ENCODE data around the gene TBX20. TPM values are rescaled to one million over a fixed set of nuclear protein-coding genes. Genes with fewer than 3 reads are reported as not detected.

The TBX20 gene, protein sequence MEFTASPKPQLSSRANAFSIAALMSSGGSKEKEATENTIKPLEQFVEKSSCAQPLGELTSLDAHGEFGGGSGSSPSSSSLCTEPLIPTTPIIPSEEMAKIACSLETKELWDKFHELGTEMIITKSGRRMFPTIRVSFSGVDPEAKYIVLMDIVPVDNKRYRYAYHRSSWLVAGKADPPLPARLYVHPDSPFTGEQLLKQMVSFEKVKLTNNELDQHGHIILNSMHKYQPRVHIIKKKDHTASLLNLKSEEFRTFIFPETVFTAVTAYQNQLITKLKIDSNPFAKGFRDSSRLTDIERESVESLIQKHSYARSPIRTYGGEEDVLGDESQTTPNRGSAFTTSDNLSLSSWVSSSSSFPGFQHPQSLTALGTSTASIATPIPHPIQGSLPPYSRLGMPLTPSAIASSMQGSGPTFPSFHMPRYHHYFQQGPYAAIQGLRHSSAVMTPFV
- 8.8 TPM for polyA plus RNA-seq (2012; ENCODE audit: insufficient read depth, insufficient read length, low read depth)

DNA sequence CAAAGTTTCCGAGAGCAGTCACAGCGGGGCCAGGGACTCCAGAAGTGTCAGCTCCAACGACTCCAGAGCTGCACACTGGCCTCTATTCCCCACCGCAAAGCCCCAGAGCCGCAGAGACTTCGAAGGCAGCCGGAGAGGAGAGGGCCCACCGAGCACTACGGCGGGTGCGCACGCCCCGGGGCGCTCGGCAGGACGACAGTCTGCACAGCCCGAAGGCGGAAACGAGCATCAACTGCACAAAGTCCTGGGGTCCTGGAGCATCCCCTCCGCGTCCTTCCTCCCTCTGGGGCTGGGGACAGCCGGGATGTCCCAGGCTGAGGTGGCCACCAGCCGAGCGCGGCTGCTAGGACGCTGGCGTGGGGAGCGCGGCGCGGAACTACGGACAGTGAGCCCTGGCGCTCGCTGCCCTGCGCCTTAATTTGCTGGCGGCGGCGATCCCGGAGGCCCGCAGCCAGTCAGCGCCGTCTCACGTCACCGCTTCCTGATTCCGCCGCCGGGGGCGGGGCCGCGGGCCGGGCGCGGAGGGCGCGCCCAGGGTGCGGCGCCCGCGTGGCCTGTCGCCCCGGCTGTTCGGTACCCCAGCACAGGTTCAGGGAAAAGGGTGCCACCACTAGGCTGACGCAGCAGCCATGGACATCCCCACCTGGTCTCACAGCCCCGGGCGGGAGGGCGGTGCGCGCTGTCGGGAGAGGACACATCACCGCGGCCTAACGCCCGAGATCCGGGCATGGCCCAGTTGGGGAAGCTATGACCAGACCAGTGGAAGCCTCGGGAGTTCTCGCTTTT lies at the start of gene TBX20:
Gene TBX20 (minus strand): TSS at position 391 of the 786 bp plus-strand sequence. CDS start 480 bp downstream, outside the sequence.
- no peaks in the 10 kb centered on the region; the same call in 1 of the 2 replicates for H3K9me3 ChIP-seq
- H3K4me1 ChIP-seq = peaks cover 7% of the 10 kb centered on the region
- no peaks in the 10 kb centered on the region; the same call in 1 of the 2 replicates for H3K27me3 ChIP-seq
- peak within 1 kb of the TSS; percentile 83 for H3K4me3 ChIP-seq (ENCODE audit: low read depth, low read length)
- peak; percentile 91 for DNase-seq
- TF ChIP-seq, protein P1, sequence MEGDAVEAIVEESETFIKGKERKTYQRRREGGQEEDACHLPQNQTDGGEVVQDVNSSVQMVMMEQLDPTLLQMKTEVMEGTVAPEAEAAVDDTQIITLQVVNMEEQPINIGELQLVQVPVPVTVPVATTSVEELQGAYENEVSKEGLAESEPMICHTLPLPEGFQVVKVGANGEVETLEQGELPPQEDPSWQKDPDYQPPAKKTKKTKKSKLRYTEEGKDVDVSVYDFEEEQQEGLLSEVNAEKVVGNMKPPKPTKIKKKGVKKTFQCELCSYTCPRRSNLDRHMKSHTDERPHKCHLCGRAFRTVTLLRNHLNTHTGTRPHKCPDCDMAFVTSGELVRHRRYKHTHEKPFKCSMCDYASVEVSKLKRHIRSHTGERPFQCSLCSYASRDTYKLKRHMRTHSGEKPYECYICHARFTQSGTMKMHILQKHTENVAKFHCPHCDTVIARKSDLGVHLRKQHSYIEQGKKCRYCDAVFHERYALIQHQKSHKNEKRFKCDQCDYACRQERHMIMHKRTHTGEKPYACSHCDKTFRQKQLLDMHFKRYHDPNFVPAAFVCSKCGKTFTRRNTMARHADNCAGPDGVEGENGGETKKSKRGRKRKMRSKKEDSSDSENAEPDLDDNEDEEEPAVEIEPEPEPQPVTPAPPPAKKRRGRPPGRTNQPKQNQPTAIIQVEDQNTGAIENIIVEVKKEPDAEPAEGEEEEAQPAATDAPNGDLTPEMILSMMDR (IDR thresholded peaks at IDR 0.05; ENCODE audit: low read depth, low read length) = no peak
- H3K36me3 ChIP-seq = peaks cover 23% of the 10 kb centered on the region

DNA sequence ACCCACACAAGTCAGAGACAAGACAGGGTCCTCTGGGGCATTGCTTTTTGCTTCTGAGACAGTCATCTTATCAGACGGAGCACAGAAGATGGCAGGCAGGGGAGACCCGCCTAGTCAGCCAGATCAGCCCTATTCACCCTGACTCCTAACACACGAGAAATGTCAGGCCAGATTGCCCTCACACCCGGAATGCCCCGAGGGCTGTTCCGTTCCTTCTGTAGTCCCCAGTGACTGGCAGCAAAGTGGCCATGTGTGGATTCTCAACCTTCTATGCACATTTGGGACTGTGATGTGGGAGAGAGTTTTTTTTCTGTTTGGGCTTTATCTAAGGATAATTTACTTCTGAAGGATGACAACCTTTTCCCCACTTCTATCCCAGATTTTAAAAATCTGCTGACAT lies 35.5 kb upstream of the TBX20 start:
- TF ChIP-seq, protein P1 (IDR thresholded peaks at IDR 0.05; ENCODE audit: low read depth, low read length) = no peak
- no peak overlapping the region for H3K4me3 ChIP-seq (ENCODE audit: low read depth, low read length)
- no peaks in the 10 kb centered on the region for H3K27me3 ChIP-seq
- peak; percentile 95 for DNase-seq
- no peaks in the 10 kb centered on the region for H3K36me3 ChIP-seq
- no peaks in the 10 kb centered on the region for H3K9me3 ChIP-seq
- H3K4me1 ChIP-seq = peaks cover 27% of the 10 kb centered on the region

DNA sequence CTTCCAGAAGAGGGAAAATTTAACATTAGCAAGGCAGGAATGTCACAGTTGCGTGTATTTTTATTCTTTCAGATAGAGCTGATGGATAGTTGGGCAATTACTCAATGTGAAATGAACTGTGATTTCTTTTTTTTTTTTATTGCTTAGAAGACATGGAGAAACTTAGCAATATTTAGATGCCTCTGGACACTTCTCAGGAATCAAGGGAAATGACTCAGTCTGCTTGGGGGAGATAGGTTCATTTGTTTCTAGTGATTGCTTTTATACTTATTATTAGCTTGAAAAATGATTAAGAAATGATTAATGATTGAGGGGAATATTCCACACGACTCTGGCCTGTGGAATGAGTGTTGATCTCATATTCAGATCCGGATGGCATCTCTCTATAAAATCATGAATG lies 33.1 kb upstream of the TBX20 start:
- no peak for DNase-seq
- Histone ChIP-seq H3K36me3 (no peaks in the 10 kb centered on the region), H3K4me1 (peaks cover 37% of the 10 kb centered on the region), H3K9me3 (no peaks in the 10 kb centered on the region), H3K27me3 (no peaks in the 10 kb centered on the region), H3K4me3 (ENCODE audit: low read depth, low read length) (no peak overlapping the region)
- TF ChIP-seq, protein P1 (IDR thresholded peaks at IDR 0.05; ENCODE audit: low read depth, low read length) = no peak

DNA sequence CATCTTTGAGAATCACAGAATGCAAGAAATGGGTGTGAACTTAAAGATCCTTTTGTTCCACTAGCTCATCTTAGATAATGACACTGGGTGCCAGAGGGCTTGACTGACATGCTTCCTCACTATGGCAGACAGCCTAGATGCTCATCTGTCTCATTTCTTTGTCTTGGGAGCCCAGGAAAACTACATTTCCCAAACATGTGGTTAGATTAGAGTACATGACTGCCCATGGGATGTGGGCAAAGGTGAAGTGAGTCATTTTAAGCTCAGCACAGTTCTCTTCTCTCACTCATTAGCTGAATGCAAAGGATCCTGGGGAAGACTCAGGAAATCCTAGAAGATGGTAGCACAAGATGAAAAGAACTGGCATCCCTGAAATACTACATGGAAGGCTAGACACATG lies 32.5 kb upstream of the TBX20 start:
- Histone ChIP-seq H3K4me3 (ENCODE audit: low read depth, low read length) (no peak overlapping the region), H3K36me3 (no peaks in the 10 kb centered on the region), H3K9me3 (no peaks in the 10 kb centered on the region), H3K4me1 (peaks cover 38% of the 10 kb centered on the region), H3K27me3 (no peaks in the 10 kb centered on the region)
- TF ChIP-seq, protein P1 (IDR thresholded peaks at IDR 0.05; ENCODE audit: low read depth, low read length) = no peak
- peak; percentile 19 for DNase-seq

DNA sequence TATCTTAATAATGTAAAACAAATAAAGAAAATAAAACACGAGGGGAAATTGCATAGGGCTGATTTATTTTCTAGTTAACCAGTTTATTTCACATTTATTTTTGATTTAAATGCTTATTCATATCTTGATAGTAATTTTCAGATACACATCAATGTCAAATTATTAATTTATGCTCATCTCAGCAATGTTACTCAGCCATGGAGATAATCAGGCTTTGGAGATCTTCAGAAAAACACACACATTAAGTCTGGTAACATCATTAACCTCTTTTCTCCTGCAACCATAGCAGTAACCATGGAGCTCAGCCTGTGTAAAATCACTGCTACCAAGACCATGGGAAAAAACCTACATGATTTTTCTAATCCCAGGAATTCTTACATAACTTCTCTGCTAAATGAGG lies 31.9 kb upstream of the TBX20 start:
- Histone ChIP-seq H3K27me3 (no peaks in the 10 kb centered on the region), H3K36me3 (no peaks in the 10 kb centered on the region), H3K4me1 (peaks cover 43% of the 10 kb centered on the region), H3K4me3 (ENCODE audit: low read depth, low read length) (no peak overlapping the region; the same call in 1 of the 2 replicates), H3K9me3 (no peaks in the 10 kb centered on the region)
- TF ChIP-seq, protein P1 (IDR thresholded peaks at IDR 0.05; ENCODE audit: low read depth, low read length) = no peak
- DNase-seq = no peak
